NB4 (cell line): Measurements from ENCODE around the gene MARCHF11.

Experiments used
- CTCF ChIP-seq: IDR thresholded peaks from one replicate; pipeline ENCODE4 v1.5.1; 2012; ENCODE audit warnings: low read depth, low read length
- POLR2A ChIP-seq: IDR thresholded peaks from 2 replicates; pipeline ENCODE4 v1.6.1; 2011; ENCODE audit warnings: mild to moderate bottlenecking; ENCODE audit not compliant: insufficient read length; ENCODE audit errors: extremely low read depth

- TF ChIP-seq CTCF = no peak
- no peak for TF ChIP-seq POLR2A
These were observed 35.2 kb downstream of the MARCHF11 start for GRCh38 chr5:16144416-16144815.
